Activated T-helper 1 cell treated with Interleukin-2 at 50 U/mL for 16 hours (primary cell): ENCODE data around the gene AK3.

Experiments used
- DNase-seq: peaks from one replicate; pipeline ENCODE4 v3.0.0-alpha.2; 2020; ENCODE audit warnings: low read depth

The AK3 gene

DNA sequence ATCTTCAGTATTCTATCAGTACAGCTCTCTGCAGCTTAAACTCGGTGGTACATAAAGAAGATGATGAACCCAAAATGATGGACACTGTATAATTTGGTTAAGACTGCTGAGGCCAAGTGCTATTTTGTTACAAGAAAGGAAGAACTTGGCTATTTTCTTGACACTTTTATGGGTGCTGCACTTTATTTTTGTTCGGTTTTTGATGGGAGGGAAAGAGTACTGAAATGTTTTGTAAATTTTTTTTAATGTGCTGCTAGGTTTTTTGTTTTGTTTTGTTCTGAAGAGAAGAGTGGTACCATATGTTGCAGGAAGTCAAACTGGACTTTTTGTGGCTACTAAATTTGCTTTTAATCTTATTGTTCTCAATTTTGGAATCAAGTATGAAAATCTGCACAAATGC is 35.0 kb downstream of the AK3 start:
- DNase-seq: no peak

DNA sequence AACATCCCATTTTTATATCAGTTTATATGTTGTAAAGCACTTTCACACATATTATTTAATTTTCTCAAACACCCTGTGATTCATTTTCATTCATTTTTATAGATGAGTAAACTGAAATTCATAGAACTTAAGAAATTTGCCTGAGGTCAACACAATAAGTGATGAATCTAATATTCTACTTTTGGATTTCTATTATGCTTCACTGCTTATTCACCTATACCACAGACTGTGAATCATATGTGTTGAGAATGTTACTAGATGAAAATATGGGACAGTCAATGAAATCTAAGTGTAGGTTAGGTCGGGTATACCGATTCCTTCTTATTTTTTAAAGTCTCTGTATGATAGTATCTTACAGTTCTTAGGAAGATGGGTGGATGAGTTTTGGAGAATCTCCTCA is 36.9 kb downstream of the AK3 start:
- no peak for DNase-seq

DNA sequence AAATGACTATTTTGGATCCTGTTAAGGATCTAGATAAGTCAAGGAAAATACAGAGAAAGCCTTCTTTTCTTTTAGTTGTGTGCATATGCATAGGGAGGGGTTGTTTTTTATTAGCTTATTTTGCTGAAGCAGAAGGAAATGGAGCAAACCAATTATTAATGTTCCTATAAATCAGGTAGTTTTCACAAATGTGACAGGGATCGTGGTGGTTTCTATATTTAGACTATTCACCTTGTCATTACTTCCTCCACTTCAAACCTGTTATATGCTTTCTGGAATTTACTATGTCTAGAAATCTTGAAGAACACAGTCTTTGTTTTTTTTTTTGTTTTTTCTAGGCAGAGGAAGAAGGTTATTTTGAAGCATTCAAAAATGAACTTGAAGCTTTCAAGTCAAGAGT is 39.5 kb downstream of the AK3 start:
- DNase-seq: no peak

GRCh38 chr9:4700932-4701331 is 40.1 kb downstream of the AK3 start:
- no peak for DNase-seq

GRCh38 chr9:4700091-4700490 is 40.9 kb downstream of the AK3 start:
- no peak for DNase-seq

DNA sequence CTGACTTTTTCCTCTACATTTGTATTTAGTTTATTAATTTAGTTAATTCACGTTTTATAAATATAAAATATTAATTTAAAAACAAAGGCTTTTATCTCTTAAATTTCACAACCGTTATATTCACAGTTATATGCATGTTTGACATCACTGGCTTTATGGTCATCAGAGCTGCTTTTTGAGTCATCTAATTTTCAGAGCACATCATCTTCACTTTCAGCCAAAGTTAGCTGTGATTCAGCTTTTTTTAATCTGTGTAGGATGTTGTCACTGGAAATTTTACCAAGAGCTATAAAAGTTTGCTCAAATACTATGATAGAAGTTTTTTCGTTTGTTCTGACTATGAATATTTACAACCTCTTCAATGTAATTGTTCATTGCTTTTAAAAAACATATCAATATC is 49.2 kb downstream of the AK3 start:
- no peak for DNase-seq

DNA sequence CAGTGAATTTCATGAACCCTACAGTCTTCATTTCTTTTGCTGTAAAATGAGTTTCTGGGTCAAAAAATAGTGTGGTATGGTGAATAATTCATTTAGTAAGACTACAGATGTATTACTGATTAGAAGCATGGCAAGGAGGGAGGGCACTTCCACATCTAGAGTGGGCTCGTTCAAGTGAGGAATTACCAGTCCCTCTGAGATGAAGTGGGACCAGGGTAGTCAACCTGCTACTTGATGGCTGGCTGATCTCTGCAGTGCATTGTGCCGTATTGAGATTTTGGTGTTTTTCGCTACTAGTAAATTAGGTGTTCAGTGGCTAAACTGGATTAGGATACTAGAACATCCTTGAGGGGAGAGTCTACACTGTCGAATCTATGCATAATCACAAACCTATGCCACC is 50.9 kb downstream of the AK3 start:
- no peak for DNase-seq

DNA sequence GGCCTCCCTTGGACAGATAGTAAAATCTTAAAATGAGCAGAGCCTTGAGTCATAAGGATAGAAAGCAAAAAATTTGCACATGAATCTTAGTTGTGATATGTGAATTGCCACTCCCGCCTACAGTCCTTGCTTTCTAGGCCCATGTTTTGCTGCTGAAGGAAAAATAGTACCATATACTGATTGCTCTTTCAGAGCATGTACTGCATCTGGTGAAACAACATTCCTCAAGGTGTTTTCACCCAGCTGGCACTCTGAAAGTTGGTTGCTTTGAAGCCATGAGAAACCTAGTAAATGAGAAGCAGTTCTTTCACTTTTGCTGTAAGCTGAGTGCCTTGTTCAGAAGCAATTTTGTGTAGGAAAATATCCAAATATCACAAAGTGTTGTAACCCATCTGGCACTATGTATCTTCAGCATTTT is 51.3 kb downstream of the AK3 start:
- DNase-seq: no peak

- no peak for DNase-seq
These were observed 52.0 kb downstream of the AK3 start for GRCh38 chr9:4689021-4689420.

DNA sequence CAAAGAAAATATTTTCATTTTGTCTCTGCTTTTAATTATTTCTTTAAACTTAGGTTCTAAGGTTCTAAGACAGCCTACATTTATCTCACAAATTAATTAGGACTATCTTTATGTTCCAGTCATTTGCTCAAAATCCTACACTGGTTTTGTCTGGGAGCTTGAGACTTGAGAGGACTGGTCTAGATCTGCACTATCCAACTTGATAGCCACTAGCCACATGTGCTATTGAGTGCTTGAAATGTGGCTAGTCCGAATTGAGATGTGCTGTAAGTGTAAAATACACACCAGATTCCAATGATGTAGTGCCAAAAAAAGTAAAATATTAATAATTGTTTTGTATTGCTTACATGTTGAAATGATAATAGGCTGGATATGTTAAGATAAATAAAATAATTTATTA is 54.4 kb downstream of the AK3 start:
- no peak for DNase-seq

DNA sequence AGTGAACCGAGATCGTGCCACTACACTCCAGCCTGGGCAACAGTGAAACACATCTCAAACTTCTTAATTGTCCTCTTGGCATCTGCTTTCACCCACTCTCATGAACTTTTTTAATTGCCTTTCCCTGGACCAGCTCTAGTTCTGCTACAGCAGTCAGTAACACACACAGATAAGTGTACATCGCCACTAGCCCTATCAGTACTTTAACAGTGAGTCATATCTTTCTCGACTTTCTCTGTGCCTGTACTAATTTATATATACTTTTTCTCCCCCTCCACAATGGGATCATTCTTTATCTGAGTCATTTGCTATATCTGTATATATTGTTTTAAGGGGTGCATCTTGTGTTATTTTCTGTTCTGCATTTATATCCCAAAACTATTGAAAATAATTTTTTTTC is 54.9 kb downstream of the AK3 start:
- DNase-seq: no peak

DNA sequence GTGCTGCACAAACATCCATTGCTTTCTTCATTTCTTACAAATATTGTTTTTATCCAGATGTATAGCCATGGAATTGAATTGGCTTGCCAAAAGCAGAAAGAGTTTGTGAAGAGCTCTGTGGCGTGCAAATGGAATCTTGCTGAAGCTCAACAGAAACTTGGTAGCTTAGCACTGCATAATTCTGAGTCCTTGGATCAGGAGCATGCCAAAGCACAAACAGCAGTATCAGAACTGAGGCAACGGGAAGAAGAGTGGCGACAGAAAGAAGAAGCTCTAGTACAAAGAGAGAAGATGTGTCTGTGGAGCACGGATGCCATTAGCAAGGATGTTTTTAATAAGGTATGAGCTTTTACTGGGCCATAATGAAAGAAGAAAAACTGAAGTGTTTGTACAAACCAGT is 56.2 kb downstream of the AK3 start:
- DNase-seq: no peak

DNA sequence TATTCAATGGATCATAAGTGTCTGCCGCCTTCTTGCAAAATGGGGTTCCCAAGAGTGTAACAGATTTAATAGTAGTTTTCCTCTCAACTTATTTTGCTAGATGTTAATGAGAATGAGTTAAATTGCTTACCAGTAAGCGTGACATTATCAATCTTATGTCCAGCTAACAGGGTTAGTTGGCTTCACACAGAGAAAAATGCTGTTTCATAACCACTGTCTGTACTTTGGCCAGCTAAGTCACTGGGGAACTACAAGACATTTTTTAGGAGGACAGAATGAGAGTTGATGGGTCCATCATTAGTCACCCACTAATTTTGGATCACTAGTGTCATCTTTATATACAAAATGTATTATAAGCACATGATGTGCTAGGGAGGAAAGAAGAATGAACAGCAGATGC is 60.3 kb downstream of the AK3 start:
- DNase-seq: no peak

DNA sequence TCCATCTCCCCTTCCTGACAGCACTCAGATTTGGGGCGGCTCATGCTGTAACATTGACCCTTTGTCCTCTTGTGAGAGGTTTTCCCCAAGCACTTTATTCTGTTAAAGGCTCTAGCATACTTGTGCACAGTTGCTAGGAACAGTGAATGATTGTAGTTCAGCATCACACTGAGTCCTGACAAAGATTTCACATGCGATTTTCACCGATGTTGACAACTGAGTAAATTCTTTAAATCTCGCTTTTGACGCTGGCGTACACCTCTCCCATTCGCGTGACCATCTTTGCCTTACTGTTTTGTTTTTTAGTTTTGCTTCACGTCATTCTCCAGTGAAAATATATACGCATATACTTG is 60.9 kb downstream of the AK3 start:
- DNase-seq: no peak

- DNase-seq: peak; percentile 99
These were observed 61.5 kb downstream of the AK3 start, which contains the start of gene CDC37L1 for GRCh38 chr9:4679268-4680172. CDC37L1 (plus strand) TSS chr9:4679569; CDS start chr9:4679768, 199 bp downstream.

DNA sequence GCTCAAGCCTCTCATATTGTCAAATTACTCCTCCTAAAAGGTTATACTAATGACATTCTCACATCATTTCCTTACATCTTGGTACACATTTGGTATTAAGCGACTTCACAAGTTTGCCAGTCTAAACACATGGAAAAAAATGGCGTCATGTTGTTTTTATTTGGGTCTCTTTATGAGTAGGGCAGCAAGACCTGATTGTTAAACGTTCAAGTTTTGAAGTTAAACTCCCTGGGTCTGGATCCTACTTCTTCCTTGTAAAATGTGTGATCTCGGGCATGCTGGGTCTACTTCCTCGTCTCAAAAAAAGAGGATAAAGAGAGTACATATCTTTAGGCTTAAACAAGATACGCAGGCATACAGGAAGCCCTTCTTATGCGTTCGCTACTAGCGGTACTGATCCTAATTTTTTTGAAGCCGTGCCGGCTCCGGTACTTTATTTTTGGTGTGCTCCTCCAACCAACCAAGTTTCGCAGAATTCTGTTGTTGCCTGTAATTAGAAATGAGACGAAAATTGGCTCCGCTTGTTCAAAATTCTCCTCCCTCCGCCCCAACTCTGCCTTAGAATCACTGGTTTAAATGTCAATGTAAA is 62.2 kb downstream of the AK3 start:
- DNase-seq: peak; percentile 9

DNA sequence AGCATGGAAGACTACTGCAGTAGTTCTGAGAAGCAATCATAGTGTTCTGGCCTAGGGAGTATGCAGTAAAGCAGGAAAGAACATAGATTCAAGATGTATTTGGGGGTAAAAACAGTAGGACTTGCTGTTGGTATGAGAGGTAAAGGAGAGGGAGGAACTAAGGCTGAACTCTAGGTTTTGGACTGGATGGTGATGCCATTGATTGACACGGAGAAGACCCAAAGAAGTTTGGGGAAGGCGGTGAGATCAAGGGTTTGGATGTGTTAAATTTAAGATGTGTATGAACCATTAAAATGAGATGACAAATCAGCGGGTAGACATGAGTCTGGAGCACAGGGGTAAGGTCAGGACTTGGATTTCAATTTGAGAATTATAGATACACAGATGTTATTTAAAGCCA is 63.6 kb downstream of the AK3 start:
- no peak for DNase-seq

GRCh38 chr9:4674783-4675182 is 66.2 kb downstream of the AK3 start:
- DNase-seq: no peak

- no peak for DNase-seq
These were observed 69.3 kb downstream of the AK3 start for GRCh38 chr9:4671737-4672136.

GRCh38 chr9:4670591-4670990 is 70.4 kb downstream of the AK3 start:
- no peak for DNase-seq

DNA sequence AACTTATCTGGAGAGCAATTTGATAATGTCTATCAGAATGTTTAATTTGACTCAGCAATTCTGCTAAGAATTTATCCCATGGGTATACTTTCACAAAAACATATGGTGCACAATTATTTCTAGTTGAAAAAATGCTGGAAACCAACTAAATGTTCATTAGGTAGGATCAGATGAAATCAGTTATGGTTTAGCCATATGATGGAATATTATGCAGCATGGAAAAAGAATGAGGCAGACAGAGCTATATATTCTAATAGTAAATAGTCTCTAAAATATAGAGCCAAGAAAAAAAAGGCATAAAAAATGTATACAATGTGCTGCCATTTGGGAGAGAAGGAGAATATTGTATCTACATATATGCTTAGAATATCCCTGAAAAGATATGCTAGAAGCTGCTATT is 71.1 kb downstream of the AK3 start:
- DNase-seq: no peak

GRCh38 chr9:4668604-4669003 is 72.4 kb downstream of the AK3 start:
- DNase-seq: no peak

GRCh38 chr9:4667681-4668080 is 73.3 kb downstream of the AK3 start:
- no peak for DNase-seq
